Right lobe of liver (tissue), 4 donors: ENCODE measurements around the gene LCE1C.

Experiments
- POLR2A ChIP-seq: fragments of 450-650 bp; IDR thresholded peaks from one replicate; pipeline ENCODE4 v1.6.1; 2017; ENCODE audit warnings: antibody characterized with exemption, mild to moderate bottlenecking
- TF ChIP-seq, protein P1 (sequence below), 4 donors: fragments of 200-600 bp in 3 of 4; fragments of 450-650 bp in 1 of 4; IDR thresholded peaks; one replicate each; pipeline versions ENCODE4 v1.5.1 to v1.8.0; 2016 to 2022; ENCODE audit warnings: antibody characterized with exemption in 4 of 4, mild to moderate bottlenecking in 2 of 4
- donor health status: DM: no; HTN: no; CAD: no.
- donor health status: DM: no; HTN: no; CAD: no.
- donor health status: DM: no; HTN: yes; CAD: no.

GRCh38 chr1:152801333-152801732 lies 5.1 kb downstream of the LCE1C start:
- TF ChIP-seq, protein P1, sequence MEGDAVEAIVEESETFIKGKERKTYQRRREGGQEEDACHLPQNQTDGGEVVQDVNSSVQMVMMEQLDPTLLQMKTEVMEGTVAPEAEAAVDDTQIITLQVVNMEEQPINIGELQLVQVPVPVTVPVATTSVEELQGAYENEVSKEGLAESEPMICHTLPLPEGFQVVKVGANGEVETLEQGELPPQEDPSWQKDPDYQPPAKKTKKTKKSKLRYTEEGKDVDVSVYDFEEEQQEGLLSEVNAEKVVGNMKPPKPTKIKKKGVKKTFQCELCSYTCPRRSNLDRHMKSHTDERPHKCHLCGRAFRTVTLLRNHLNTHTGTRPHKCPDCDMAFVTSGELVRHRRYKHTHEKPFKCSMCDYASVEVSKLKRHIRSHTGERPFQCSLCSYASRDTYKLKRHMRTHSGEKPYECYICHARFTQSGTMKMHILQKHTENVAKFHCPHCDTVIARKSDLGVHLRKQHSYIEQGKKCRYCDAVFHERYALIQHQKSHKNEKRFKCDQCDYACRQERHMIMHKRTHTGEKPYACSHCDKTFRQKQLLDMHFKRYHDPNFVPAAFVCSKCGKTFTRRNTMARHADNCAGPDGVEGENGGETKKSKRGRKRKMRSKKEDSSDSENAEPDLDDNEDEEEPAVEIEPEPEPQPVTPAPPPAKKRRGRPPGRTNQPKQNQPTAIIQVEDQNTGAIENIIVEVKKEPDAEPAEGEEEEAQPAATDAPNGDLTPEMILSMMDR (IDR thresholded peaks at IDR 0.05) = no peak
- TF ChIP-seq POLR2A = no peak
